H9 (cell line): Measurements from ENCODE around the gene SLX4IP. TPM values are rescaled to one million over a fixed set of nuclear protein-coding genes. Genes with fewer than 3 reads are reported as not detected.
A peak's percentile ranks its signal among the peaks of the same experiment; 100 is the strongest.

Experiments
- DNase-seq: peaks from one replicate; pipeline ENCODE4 v3.0.0-alpha.2; 2017
- H2AFZ ChIP-seq: one replicate; pipeline ENCODE4 v1.6.1; 2013; ENCODE audit warnings: mild to moderate bottlenecking, low read length, control low read depth, moderate library complexity
- H2AK5ac ChIP-seq: 2 replicates; pipeline ENCODE4 v1.6.1; 2013; ENCODE audit warnings: low read length, control low read depth, mixed read lengths; ENCODE audit not compliant: insufficient read length
- H2BK120ac ChIP-seq: one replicate; pipeline ENCODE4 v1.6.1; 2013; ENCODE audit warnings: low read depth, mild to moderate bottlenecking, low read length, control low read depth, inconsistent platforms; ENCODE audit not compliant: poor library complexity, severe bottlenecking
- H2BK12ac ChIP-seq: 2 replicates; pipeline ENCODE4 v1.6.1; 2013; ENCODE audit warnings: low read length, control low read depth, mixed read lengths, low read depth; ENCODE audit not compliant: insufficient read length
- H2BK15ac ChIP-seq: 2 replicates; pipeline ENCODE4 v1.6.1; 2013; ENCODE audit warnings: low read depth, low read length, control low read depth
- H2BK20ac ChIP-seq: one replicate; pipeline ENCODE4 v1.6.1; 2013; ENCODE audit warnings: low read depth, mild to moderate bottlenecking, low read length, control low read depth, inconsistent platforms; ENCODE audit not compliant: poor library complexity, severe bottlenecking
- H2BK5ac ChIP-seq: 2 replicates; pipeline ENCODE4 v1.6.1; 2013; ENCODE audit warnings: low read length, control low read depth, mixed read lengths; ENCODE audit not compliant: insufficient read length
- H3K14ac ChIP-seq: 2 replicates; pipeline ENCODE4 v1.6.1; 2013; ENCODE audit warnings: low read length, control low read depth; ENCODE audit not compliant: insufficient read depth
- H3K18ac ChIP-seq: 2 replicates; pipeline ENCODE4 v1.6.1; 2013; ENCODE audit warnings: low read depth, mild to moderate bottlenecking, mixed read lengths, low read length, control low read depth; ENCODE audit not compliant: insufficient read length
- H3K23ac ChIP-seq: 2 replicates; pipeline ENCODE4 v1.6.1; 2013; ENCODE audit warnings: low read length, control low read depth, mixed read lengths, low read depth; ENCODE audit not compliant: insufficient read length
- H3K23me2 ChIP-seq: 2 replicates; pipeline ENCODE4 v1.6.1; 2013; ENCODE audit warnings: low read depth, mild to moderate bottlenecking, mixed read lengths, low read length, control low read depth; ENCODE audit not compliant: insufficient read length, poor library complexity, severe bottlenecking
- H3K27ac ChIP-seq: 2 replicates; pipeline ENCODE4 v1.5.1; 2013; ENCODE audit warnings: low read length, control low read depth, mixed read lengths, low read depth; ENCODE audit not compliant: insufficient read length
- H3K27me3 ChIP-seq: 2 replicates; pipeline ENCODE4 v1.6.1; 2013; ENCODE audit warnings: low read length, control low read depth, inconsistent platforms; ENCODE audit not compliant: insufficient read depth
- H3K4ac ChIP-seq: 2 replicates; pipeline ENCODE4 v1.6.1; 2013; ENCODE audit warnings: low read depth, mild to moderate bottlenecking, control low read depth, inconsistent platforms, low read length, moderate library complexity
- H3K4me1 ChIP-seq: 2 replicates; pipeline ENCODE4 v1.6.1; 2013; ENCODE audit warnings: low read length, control low read depth, inconsistent platforms; ENCODE audit not compliant: insufficient read depth
- H3K4me2 ChIP-seq: 2 replicates; pipeline ENCODE4 v1.6.1; 2013; ENCODE audit warnings: low read length, control low read depth, mixed read lengths; ENCODE audit not compliant: insufficient read length, insufficient read depth
- H3K56ac ChIP-seq: 2 replicates; pipeline ENCODE4 v1.6.1; 2013; ENCODE audit warnings: low read depth, mild to moderate bottlenecking, mixed read lengths, low read length, control low read depth; ENCODE audit not compliant: insufficient read length
- H3K79me1 ChIP-seq: 2 replicates; pipeline ENCODE4 v1.6.1; 2013; ENCODE audit warnings: low read depth, mild to moderate bottlenecking, moderate library complexity, low read length, control low read depth, inconsistent platforms; ENCODE audit not compliant: insufficient read depth, poor library complexity, severe bottlenecking
- H3K79me2 ChIP-seq: 2 replicates; pipeline ENCODE4 v1.6.1; 2013; ENCODE audit warnings: low read length, control low read depth, inconsistent platforms; ENCODE audit not compliant: insufficient read depth
- H3K9ac ChIP-seq: 2 replicates; pipeline ENCODE4 v1.6.1; 2013; ENCODE audit warnings: low read length, control low read depth, mixed read lengths; ENCODE audit not compliant: insufficient read length; ENCODE audit errors: extremely low read depth
- H3K9me3 ChIP-seq: one replicate; pipeline ENCODE4 v1.6.1; 2013; ENCODE audit warnings: low read depth, low read length, inconsistent platforms; ENCODE audit not compliant: control insufficient read depth
- H3T11ph ChIP-seq: one replicate; pipeline ENCODE4 v1.6.1; 2013; ENCODE audit warnings: mild to moderate bottlenecking, low read length, control low read depth, inconsistent platforms
- H4K20me1 ChIP-seq: one replicate; pipeline ENCODE4 v1.6.1; 2013; ENCODE audit not compliant: control insufficient read depth, insufficient read length, insufficient read depth
- H4K5ac ChIP-seq: 2 replicates; pipeline ENCODE4 v1.6.1; 2013; ENCODE audit warnings: low read depth, mild to moderate bottlenecking, mixed read lengths, low read length, control low read depth; ENCODE audit not compliant: insufficient read length
- H4K8ac ChIP-seq: replicated peaks from 2 replicates; pipeline ENCODE4 v1.6.1; 2013; ENCODE audit warnings: low read length, control low read depth, mixed read lengths, low read depth; ENCODE audit not compliant: insufficient read length
- H4K91ac ChIP-seq: 2 replicates; pipeline ENCODE4 v1.6.1; 2013; ENCODE audit warnings: low read depth, mild to moderate bottlenecking, moderate library complexity, mixed read lengths, low read length, control low read depth; ENCODE audit not compliant: insufficient read length
- H3K27ac Mint-ChIP-seq, 3 experiments: 2 replicates in 2 of 3; 3 replicates in 1 of 3; pipeline ENCODE4 v1.8.0; 2020 to 2021; ENCODE audit warnings: mixed read lengths in 3 of 3, mild to moderate bottlenecking in 1 of 3, moderate library complexity in 1 of 3
- H3K27me3 Mint-ChIP-seq: 2 replicates; pipeline ENCODE4 v1.8.0; 2021; ENCODE audit warnings: low read depth, mild to moderate bottlenecking, moderate library complexity, mixed read lengths
- H3K36me3 Mint-ChIP-seq, 3 experiments: 2 replicates in 2 of 3; 3 replicates in 1 of 3; pipeline ENCODE4 v1.8.0; 2020 to 2021; ENCODE audit warnings: low read depth in 3 of 3, mixed read lengths in 3 of 3; ENCODE audit not compliant: insufficient read depth in 1 of 3
- H3K4me1 Mint-ChIP-seq, 2 experiments: 2 replicates each; pipeline ENCODE4 v1.8.0; 2020; ENCODE audit warnings: mixed read lengths in 2 of 2
- H3K4me3 Mint-ChIP-seq, 2 experiments: 2 replicates in 1 of 2; 3 replicates in 1 of 2; pipeline ENCODE4 v1.8.0; 2020 to 2021; ENCODE audit warnings: mild to moderate bottlenecking in 2 of 2, mixed read lengths in 2 of 2, moderate library complexity in 1 of 2
- H3K9me3 Mint-ChIP-seq, 2 experiments: 2 replicates in 1 of 2; 3 replicates in 1 of 2; pipeline ENCODE4 v1.8.0; 2020; ENCODE audit warnings: mild to moderate bottlenecking in 2 of 2, mixed read lengths in 2 of 2, moderate library complexity in 1 of 2
- CTCF ChIP-seq: fragments of 200-600 bp; sonication (generic); conservative IDR thresholded peaks from 3 replicates; pipeline ENCODE4 v1.8.0; 2021; ENCODE audit warnings: antibody characterized with exemption, mild to moderate bottlenecking
- total RNA-seq: library from RNA; stranded (reverse); gene quantifications from 2 replicates; pipeline ENCODE4 v1.2.1, GENCODE V29; 2021

The SLX4IP gene
- total RNA-seq, 1 experiment from 2014 or later: 7.9 TPM

- Histone ChIP-seq H3K4ac (no peak overlapping the region), H3K14ac (no peak overlapping the region), H3K18ac (no peak overlapping the region), H3K56ac (no peak overlapping the region), H3K9ac (no peak overlapping the region), H3K9me3 (no peaks in the 10 kb centered on the region), H4K20me1 (no peaks in the 10 kb centered on the region), H2AFZ (no peak overlapping the region), H3K23ac (no peak overlapping the region), H2BK20ac (no peak overlapping the region), H4K8ac (no peak overlapping the region), H2BK15ac (no peak overlapping the region), H3T11ph (no peak overlapping the region), H3K4me1 (peaks cover 19% of the 10 kb centered on the region; the same call in 1 of the 2 replicates), H4K91ac (no peak overlapping the region), H3K27me3 (no peaks in the 10 kb centered on the region), H4K5ac (no peak overlapping the region), H3K23me2 (no peaks in the 10 kb centered on the region), H2BK12ac (no peak overlapping the region), H2BK120ac (no peak overlapping the region), H3K27ac (no peak overlapping the region), H2AK5ac (no peak overlapping the region), H3K4me2 (no peak overlapping the region), H2BK5ac (no peak overlapping the region), H3K79me1 (peaks cover 4% of the 10 kb centered on the region), H3K79me2 (no peaks in the 10 kb centered on the region)
- H3K27me3 Mint-ChIP-seq: no peaks in the 10 kb centered on the region; the same call in 1 of the 2 replicates
- TF ChIP-seq CTCF: no peak
- peak overlapping the region in 2 of 3 experiments; percentile 78 to 88; a peak in 5 of 7 replicates for H3K27ac Mint-ChIP-seq
- peaks cover 78 to 87% of the 10 kb centered on the region in 2 experiments for H3K4me1 Mint-ChIP-seq
- no peak for DNase-seq
- no peaks in the 10 kb centered on the region for H3K9me3 Mint-ChIP-seq
- H3K36me3 Mint-ChIP-seq: peaks cover 36 to 92% (median 68%) of the 10 kb centered on the region in 3 experiments
- no peak overlapping the region; a peak in 1 of 5 replicates for H3K4me3 Mint-ChIP-seq
These were observed 219.1 kb downstream of the SLX4IP start for GRCh38 chr20:10654250-10654610.
